HepG2 (cell line): ENCODE data around the gene C4BPA.

Source experiments
- ELF4 ChIP-seq: sonication (generic); formaldehyde crosslinking; IDR thresholded peaks from 2 replicates; pipeline ENCODE4 v1.5.0; 2020; ENCODE audit warnings: missing genetic modification reagents, mild to moderate bottlenecking, moderate library complexity, borderline replicate concordance
- POLR2A ChIP-seq, 2 experiments: IDR thresholded peaks; 2 replicates each; pipeline ENCODE4 v1.6.1; 2011; ENCODE audit warnings: low read depth in 2 of 2, low read length in 2 of 2, mild to moderate bottlenecking in 1 of 2, moderate library complexity in 1 of 2; ENCODE audit not compliant: insufficient read depth in 1 of 2
- ZFP37 ChIP-seq: sonication (generic); formaldehyde crosslinking; IDR thresholded peaks from 2 replicates; pipeline ENCODE4 v1.4.0; 2020; ENCODE audit warnings: missing genetic modification reagents, borderline replicate concordance
- ZNF724P ChIP-seq: sonication (generic); formaldehyde crosslinking; IDR thresholded peaks from 2 replicates; pipeline ENCODE4 v1.8.0; 2022; ENCODE audit warnings: missing genetic modification reagents, borderline replicate concordance
- TF ChIP-seq, protein P1 (sequence below): sonication (generic); formaldehyde crosslinking; IDR thresholded peaks from 2 replicates; pipeline ENCODE4 v1.4.0; 2020; ENCODE audit warnings: missing genetic modification reagents
- TF ChIP-seq, protein P2 (sequence below): sonication (generic); formaldehyde crosslinking; IDR thresholded peaks from 2 replicates; pipeline ENCODE4 v1.9.0; 2021; ENCODE audit warnings: missing genetic modification reagents, borderline replicate concordance

DNA sequence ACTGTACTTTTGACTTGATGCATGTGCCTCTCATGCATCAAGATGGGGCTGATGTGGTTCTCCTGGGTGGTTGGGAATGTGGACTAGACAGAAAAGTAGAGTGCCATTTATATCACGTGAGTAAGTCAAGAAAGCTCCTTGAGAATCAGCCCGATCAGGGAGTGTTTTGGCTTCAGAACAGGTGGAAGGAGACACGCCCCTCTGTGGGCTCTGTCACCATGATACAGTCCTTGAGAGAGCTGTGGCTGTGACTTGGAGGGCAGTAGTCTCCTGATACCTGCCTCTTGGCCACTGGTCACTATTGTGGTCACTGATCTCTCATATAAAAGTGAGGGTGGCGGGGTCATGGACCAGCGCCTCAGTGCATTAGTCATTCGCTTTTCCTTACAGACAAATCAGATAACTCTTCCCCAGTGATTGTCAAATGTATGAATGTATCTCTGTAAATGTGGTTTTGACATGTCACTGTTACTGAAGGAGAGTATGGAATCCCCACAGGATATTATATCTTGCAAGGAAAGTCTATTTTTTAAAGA is 24.3 kb upstream of the C4BPA start:
- no peak for TF ChIP-seq ZNF724P (CRISPR knock-in tag)
- TF ChIP-seq ELF4 (CRISPR knock-in tag) = no peak
- TF ChIP-seq, protein P1, sequence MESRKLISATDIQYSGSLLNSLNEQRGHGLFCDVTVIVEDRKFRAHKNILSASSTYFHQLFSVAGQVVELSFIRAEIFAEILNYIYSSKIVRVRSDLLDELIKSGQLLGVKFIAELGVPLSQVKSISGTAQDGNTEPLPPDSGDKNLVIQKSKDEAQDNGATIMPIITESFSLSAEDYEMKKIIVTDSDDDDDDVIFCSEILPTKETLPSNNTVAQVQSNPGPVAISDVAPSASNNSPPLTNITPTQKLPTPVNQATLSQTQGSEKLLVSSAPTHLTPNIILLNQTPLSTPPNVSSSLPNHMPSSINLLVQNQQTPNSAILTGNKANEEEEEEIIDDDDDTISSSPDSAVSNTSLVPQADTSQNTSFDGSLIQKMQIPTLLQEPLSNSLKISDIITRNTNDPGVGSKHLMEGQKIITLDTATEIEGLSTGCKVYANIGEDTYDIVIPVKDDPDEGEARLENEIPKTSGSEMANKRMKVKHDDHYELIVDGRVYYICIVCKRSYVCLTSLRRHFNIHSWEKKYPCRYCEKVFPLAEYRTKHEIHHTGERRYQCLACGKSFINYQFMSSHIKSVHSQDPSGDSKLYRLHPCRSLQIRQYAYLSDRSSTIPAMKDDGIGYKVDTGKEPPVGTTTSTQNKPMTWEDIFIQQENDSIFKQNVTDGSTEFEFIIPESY (CRISPR knock-in tag) = no peak
- TF ChIP-seq ZFP37 (CRISPR knock-in tag) = no peak
- no peak for TF ChIP-seq POLR2A (IDR thresholded peaks at IDR 0.05; ENCODE audit: insufficient read depth in 1 of 2, low read depth in 2 of 2, low read length in 2 of 2)
- TF ChIP-seq, protein P2, sequence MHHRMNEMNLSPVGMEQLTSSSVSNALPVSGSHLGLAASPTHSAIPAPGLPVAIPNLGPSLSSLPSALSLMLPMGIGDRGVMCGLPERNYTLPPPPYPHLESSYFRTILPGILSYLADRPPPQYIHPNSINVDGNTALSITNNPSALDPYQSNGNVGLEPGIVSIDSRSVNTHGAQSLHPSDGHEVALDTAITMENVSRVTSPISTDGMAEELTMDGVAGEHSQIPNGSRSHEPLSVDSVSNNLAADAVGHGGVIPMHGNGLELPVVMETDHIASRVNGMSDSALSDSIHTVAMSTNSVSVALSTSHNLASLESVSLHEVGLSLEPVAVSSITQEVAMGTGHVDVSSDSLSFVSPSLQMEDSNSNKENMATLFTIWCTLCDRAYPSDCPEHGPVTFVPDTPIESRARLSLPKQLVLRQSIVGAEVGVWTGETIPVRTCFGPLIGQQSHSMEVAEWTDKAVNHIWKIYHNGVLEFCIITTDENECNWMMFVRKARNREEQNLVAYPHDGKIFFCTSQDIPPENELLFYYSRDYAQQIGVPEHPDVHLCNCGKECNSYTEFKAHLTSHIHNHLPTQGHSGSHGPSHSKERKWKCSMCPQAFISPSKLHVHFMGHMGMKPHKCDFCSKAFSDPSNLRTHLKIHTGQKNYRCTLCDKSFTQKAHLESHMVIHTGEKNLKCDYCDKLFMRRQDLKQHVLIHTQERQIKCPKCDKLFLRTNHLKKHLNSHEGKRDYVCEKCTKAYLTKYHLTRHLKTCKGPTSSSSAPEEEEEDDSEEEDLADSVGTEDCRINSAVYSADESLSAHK (CRISPR knock-in tag) = no peak
